PFSK-1 (cell line): ENCODE measurements around the gene SIGLEC10.

ENCODE experiments used
- FOXP2 ChIP-seq: optimal IDR thresholded peaks from 2 replicates; pipeline ENCODE3; 2011; ENCODE audit warnings: borderline replicate concordance, control low read depth, inconsistent platforms; ENCODE audit not compliant: insufficient read depth; ENCODE audit errors: extremely low read length, extremely low read depth
- POLR2AphosphoS5 ChIP-seq: IDR thresholded peaks from 2 replicates; pipeline ENCODE4 v1.6.1; 2012; ENCODE audit warnings: low read depth, mild to moderate bottlenecking, control low read depth, low read length, moderate library complexity
- SIN3A ChIP-seq: IDR thresholded peaks from 2 replicates; pipeline ENCODE4 v1.6.1; 2012; ENCODE audit warnings: mild to moderate bottlenecking, low read length, moderate library complexity, borderline replicate concordance; ENCODE audit not compliant: insufficient read depth
- TAF1 ChIP-seq: IDR thresholded peaks from 2 replicates; pipeline ENCODE4 v1.6.1; 2012; ENCODE audit warnings: low read length, control low read depth, borderline replicate concordance; ENCODE audit not compliant: insufficient read depth
- TF ChIP-seq, protein P1 (sequence below), 2 experiments: IDR thresholded peaks; 2 replicates each; pipeline versions ENCODE4 v1.6.1 to v1.8.0; 2011 to 2012; ENCODE audit warnings: low read depth in 2 of 2, low read length in 2 of 2, control low read depth in 1 of 2, inconsistent platforms in 1 of 2, mild to moderate bottlenecking in 1 of 2, moderate library complexity in 1 of 2; ENCODE audit not compliant: insufficient read depth in 1 of 2

Gene SIGLEC10

DNA sequence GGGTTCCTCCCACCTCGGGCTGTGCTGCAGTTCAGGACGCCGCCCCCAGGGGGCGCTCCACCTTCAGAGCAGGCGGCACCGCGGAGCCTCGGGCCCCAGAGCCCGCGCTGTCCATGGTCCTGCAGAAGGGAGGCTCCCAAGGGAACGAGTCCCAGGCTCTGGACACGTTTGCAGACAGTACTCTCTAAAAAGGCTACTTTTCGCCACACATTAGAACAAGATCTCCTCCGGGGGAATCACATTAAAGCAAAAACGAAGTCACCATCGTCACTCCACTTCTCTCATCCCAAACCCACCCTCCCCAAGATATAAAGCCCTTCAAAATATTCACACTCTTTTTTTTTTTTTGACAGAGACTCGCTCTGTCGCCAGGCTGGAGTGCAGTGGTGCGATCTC is 4.6 kb upstream of the SIGLEC10 start:
- TF ChIP-seq FOXP2 (peak; percentile 88), TAF1 (no peak), SIN3A (peak; percentile 90; the same call in 1 of the 2 replicates), POLR2AphosphoS5 (no peak)
- TF ChIP-seq, protein P1, sequence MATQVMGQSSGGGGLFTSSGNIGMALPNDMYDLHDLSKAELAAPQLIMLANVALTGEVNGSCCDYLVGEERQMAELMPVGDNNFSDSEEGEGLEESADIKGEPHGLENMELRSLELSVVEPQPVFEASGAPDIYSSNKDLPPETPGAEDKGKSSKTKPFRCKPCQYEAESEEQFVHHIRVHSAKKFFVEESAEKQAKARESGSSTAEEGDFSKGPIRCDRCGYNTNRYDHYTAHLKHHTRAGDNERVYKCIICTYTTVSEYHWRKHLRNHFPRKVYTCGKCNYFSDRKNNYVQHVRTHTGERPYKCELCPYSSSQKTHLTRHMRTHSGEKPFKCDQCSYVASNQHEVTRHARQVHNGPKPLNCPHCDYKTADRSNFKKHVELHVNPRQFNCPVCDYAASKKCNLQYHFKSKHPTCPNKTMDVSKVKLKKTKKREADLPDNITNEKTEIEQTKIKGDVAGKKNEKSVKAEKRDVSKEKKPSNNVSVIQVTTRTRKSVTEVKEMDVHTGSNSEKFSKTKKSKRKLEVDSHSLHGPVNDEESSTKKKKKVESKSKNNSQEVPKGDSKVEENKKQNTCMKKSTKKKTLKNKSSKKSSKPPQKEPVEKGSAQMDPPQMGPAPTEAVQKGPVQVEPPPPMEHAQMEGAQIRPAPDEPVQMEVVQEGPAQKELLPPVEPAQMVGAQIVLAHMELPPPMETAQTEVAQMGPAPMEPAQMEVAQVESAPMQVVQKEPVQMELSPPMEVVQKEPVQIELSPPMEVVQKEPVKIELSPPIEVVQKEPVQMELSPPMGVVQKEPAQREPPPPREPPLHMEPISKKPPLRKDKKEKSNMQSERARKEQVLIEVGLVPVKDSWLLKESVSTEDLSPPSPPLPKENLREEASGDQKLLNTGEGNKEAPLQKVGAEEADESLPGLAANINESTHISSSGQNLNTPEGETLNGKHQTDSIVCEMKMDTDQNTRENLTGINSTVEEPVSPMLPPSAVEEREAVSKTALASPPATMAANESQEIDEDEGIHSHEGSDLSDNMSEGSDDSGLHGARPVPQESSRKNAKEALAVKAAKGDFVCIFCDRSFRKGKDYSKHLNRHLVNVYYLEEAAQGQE (IDR thresholded peaks at IDR 0.05; ENCODE audit: insufficient read depth in 1 of 2, low read depth in 2 of 2, low read length in 2 of 2) = peak; percentile 99 to 100

DNA sequence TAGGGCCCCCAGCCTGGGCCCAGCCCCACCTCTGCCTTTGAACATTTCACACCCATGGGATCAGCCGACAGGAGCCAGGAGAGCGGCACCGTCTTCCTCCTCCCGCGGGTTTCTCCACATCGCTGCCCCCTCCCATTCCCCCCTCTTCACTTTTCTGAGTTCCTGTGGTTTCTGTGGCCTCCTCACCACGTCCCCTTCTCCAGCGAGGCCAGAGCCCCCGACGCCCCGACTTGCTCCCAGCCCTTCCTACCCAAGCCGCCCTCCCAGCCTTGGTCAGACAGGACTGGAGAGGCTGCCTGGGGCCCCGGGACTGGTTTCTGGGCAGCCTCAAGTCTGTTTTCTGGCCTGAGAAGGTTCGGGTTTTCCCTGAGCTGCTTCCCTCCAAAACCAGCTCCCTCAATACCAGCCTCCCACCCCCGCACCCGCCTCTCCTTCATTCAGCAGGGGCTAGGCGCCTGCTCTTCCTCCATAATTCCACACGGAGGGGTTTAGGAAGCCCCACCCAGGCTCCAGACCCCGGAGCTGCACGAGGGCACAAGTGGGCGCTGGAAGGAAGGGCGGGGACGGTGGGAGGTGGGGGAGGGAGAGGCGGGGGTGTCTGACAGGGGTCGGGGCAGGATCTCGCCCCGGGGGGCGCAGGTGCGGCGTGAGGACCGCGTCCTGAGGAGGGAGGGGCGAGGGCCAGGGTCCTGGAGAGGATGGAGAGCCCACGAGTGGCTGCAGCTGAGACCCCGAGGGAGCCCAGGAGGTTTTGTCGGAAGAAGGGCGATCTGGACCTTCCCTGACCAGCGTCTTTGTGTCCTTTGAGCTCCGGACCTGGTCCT is 4.0 kb upstream of the SIGLEC10 start:
- TF ChIP-seq SIN3A (no peak), TAF1 (no peak), POLR2AphosphoS5 (no peak), FOXP2 (no peak)
- TF ChIP-seq, protein P1 (IDR thresholded peaks at IDR 0.05; ENCODE audit: insufficient read depth in 1 of 2, low read depth in 2 of 2, low read length in 2 of 2) = no peak

DNA sequence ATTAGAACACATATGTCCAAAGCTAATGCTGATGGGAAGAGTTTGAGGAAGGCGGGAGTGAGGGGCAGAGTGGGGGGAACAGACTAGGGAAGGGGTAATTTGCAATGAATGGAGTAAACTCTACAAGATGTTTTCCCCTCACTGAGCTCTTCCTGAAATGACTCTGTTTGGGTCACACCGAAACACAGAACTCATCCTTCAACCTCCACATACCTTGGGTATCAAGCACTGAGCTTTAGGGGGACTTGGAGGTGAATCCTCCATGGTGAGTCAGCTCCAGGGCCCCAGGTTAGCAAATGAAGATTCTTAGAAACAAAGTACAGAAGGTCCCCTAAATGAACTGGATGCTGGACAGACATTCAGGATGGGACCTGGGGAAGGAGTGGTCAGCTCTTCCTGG is 1.3 kb upstream of the SIGLEC10 start:
- TF ChIP-seq TAF1 (no peak), POLR2AphosphoS5 (no peak), FOXP2 (no peak), SIN3A (no peak)
- TF ChIP-seq, protein P1 (IDR thresholded peaks at IDR 0.05; ENCODE audit: insufficient read depth in 1 of 2, low read depth in 2 of 2, low read length in 2 of 2) = no peak

DNA sequence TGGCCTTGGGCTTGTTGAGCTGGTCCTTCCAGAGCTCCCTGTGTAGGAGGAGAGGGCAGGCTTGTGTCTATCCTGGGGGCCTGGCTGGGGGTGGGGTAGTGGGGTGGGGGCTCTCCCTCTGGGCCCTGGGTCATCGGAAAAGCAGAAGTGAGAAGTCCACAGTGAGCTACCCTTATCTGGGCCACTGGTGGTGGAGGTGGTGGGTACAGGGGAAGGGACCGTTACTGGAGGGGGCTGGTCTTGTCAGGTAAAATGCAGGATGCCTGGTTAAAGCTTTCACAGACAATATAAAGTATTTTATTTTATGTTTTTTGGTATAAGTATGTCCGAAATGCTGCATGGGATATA is 342 bp upstream of the SIGLEC10 start:
- no peak for TF ChIP-seq FOXP2
- no peak for TF ChIP-seq POLR2AphosphoS5
- TF ChIP-seq SIN3A = no peak
- TF ChIP-seq, protein P1 (IDR thresholded peaks at IDR 0.05; ENCODE audit: insufficient read depth in 1 of 2, low read depth in 2 of 2, low read length in 2 of 2) = no peak
- no peak for TF ChIP-seq TAF1

DNA sequence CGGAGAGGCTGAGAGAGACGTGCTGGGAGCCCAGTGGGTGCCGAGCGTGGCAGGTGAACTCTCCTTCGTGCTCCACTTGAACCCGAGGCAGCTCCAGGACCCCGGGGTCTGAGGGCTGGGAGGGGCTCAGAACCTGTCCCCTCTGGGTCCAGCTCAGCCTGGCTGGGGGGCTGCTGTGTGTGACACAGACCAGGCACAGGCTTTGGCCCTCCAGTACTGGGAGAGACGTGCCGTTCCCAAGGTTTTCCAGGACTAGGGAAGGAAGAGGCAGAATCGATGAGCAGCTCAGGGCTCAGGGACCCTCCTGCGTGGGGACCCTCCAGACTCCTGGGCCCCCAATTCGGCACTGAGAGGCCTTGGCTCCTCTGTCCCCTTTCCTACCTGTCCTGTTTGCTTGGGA is 2.3 kb downstream of the SIGLEC10 start:
- TF ChIP-seq, protein P1 (IDR thresholded peaks at IDR 0.05; ENCODE audit: insufficient read depth in 1 of 2, low read depth in 2 of 2, low read length in 2 of 2) = no peak
- no peak for TF ChIP-seq SIN3A
